A673 (cell line): ENCODE results near the gene CMTM4. TPM values are rescaled to one million over a fixed set of nuclear protein-coding genes. Genes with fewer than 3 reads are reported as not detected.

Experiments
- BruUV-seq: library from RNA; stranded (reverse); fragments of 400-500 nt; replicated peaks from 2 replicates; lab custom pipeline; 2021; lab: Mats Ljungman, UMichigan
- CTCF ChIA-PET: fragments of 300-600 bp; sonication (Branson Sonifier 250); formaldehyde crosslinking; loops from one replicate; lab custom pipeline; 2022; ENCODE audit warnings: antibody characterized with exemption; lab: Charles Lee
- POLR2A ChIA-PET: fragments of 300-600 bp; sonication (Branson Sonifier 250); formaldehyde crosslinking; loops from one replicate; lab custom pipeline; 2022; ENCODE audit warnings: antibody characterized with exemption; ENCODE audit not compliant: low non-redundant PET; lab: Charles Lee
- DNase-seq: peaks from one replicate; pipeline ENCODE4 v3.0.0-alpha.2; 2015; ENCODE audit warnings: low spot score
- H3K27ac ChIP-seq: fragments of 200-600 bp; sonication (generic); 2 replicates; pipeline ENCODE4 v1.5.1; 2016; ENCODE audit warnings: mixed run types, low read depth, mild to moderate bottlenecking, mixed read lengths, antibody characterized with exemption, low read length; ENCODE audit not compliant: poor library complexity, severe bottlenecking
- H3K27me3 ChIP-seq: fragments of 200-600 bp; sonication (generic); replicated peaks from 2 replicates; pipeline ENCODE4 v1.6.1; 2017; ENCODE audit warnings: mixed run types, low read depth, mild to moderate bottlenecking, mixed read lengths, antibody characterized with exemption, low read length; ENCODE audit not compliant: insufficient read depth, poor library complexity
- H3K36me3 ChIP-seq: fragments of 200-600 bp; sonication (generic); 2 replicates; pipeline ENCODE4 v1.6.1; 2016; ENCODE audit warnings: mixed run types, mild to moderate bottlenecking, mixed read lengths, antibody characterized with exemption, low read length; ENCODE audit not compliant: insufficient read depth, poor library complexity, severe bottlenecking
- H3K4me1 ChIP-seq: fragments of 200-600 bp; sonication (generic); 2 replicates; pipeline ENCODE4 v1.6.1; 2017; ENCODE audit warnings: mixed run types, mild to moderate bottlenecking, mixed read lengths, antibody characterized with exemption, low read length; ENCODE audit not compliant: insufficient read depth, poor library complexity, severe bottlenecking
- H3K4me3 ChIP-seq: fragments of 200-600 bp; sonication (generic); 2 replicates; pipeline ENCODE4 v1.5.1; 2016; ENCODE audit warnings: low read depth, mixed run types, mild to moderate bottlenecking, mixed read lengths, low read length; ENCODE audit not compliant: poor library complexity, severe bottlenecking
- H3K9me3 ChIP-seq: fragments of 200-600 bp; sonication (generic); 2 replicates; pipeline ENCODE4 v1.6.1; 2016; ENCODE audit warnings: mixed run types, low read depth, mild to moderate bottlenecking, mixed read lengths, antibody characterized with exemption, low read length; ENCODE audit not compliant: poor library complexity, severe bottlenecking
- EZH2 ChIP-seq: fragments of 200-600 bp; sonication (generic); IDR thresholded peaks from 2 replicates; pipeline ENCODE4 v1.6.1; 2017; ENCODE audit warnings: borderline replicate concordance, low read depth, mild to moderate bottlenecking, mixed read lengths, antibody characterized with exemption, low read length; ENCODE audit not compliant: poor library complexity, severe bottlenecking
- intact Hi-C: fragments of 100-400 bp; cut with micrococcal nuclease; formaldehyde crosslinking; loops from one replicate; pipeline ENCODE4 v1.10.0; 2022; ENCODE audit not compliant: unreplicated experiment
- total RNA-seq: library from RNA; stranded (reverse); gene quantifications from 2 replicates; pipeline ENCODE4 v1.2.3, GENCODE V29; 2021
- TF ChIP-seq, protein P1 (sequence below): fragments of 300-800, 200-600 bp; sonication (generic); conservative IDR thresholded peaks from 2 replicates; pipeline ENCODE4 v1.5.1; 2017; ENCODE audit warnings: low read depth, mild to moderate bottlenecking, antibody characterized with exemption, low read length, moderate library complexity, mixed read lengths

CMTM4 gene
- total RNA-seq, 1 experiment from 2014 or later = 30.3 TPM

DNA sequence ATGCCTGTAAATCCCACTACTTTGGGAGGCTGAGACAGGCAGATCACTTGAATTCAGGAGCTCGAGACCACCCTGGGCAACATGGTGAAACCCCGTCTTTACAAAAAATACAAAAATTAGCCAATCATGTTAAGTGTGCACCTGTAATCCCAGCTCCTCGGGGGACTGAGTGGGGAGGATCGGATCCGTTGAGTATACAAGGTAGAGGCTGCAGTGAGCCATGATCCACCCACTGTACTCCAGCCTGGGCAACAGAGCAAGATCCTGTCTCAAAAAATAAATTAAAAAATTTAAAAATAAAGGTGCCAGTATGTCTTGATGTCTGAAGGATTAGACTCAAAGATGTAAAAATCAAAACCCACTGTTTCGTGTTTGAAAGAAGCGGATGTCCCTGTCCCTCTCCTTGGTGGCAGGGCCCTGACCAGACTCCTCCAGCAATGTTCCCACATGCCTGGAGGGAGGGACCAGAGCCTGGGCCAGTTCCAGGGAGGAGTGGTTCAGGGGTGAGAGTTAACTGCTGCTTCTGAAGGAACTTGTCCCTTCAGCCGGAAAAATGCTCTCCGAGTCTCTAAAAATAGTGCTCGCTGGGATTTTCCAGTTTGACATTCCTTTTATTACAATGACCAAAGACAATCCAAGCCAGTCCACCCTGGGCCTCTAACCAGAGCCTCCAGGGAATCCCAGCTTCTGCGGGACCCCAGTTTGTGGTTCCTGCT lies 9.4 kb upstream of the CMTM4 start:
- Histone ChIP-seq H3K36me3 (no peaks in the 10 kb centered on the region), H3K4me3 (no peak overlapping the region), H3K27ac (no peak overlapping the region), H3K9me3 (no peaks in the 10 kb centered on the region), H3K27me3 (no peaks in the 10 kb centered on the region), H3K4me1 (no peaks in the 10 kb centered on the region)
- POLR2A ChIA-PET = interaction anchor here (0.6 kb wide), 1 partner anchor 10 kb away, joined by 3 read pairs; no protein-coding TSS in a partner anchor
- DNase-seq = no peak
- TF ChIP-seq, protein P1, sequence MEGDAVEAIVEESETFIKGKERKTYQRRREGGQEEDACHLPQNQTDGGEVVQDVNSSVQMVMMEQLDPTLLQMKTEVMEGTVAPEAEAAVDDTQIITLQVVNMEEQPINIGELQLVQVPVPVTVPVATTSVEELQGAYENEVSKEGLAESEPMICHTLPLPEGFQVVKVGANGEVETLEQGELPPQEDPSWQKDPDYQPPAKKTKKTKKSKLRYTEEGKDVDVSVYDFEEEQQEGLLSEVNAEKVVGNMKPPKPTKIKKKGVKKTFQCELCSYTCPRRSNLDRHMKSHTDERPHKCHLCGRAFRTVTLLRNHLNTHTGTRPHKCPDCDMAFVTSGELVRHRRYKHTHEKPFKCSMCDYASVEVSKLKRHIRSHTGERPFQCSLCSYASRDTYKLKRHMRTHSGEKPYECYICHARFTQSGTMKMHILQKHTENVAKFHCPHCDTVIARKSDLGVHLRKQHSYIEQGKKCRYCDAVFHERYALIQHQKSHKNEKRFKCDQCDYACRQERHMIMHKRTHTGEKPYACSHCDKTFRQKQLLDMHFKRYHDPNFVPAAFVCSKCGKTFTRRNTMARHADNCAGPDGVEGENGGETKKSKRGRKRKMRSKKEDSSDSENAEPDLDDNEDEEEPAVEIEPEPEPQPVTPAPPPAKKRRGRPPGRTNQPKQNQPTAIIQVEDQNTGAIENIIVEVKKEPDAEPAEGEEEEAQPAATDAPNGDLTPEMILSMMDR = no peak
- no peak for TF ChIP-seq EZH2
- intact Hi-C loops = no loop called here
- BruUV-seq = no TSS peak
- CTCF ChIA-PET = interaction anchor here (0.6 kb wide), 1 partner anchor 34 kb away, joined by 3 read pairs; no protein-coding TSS in a partner anchor

DNA sequence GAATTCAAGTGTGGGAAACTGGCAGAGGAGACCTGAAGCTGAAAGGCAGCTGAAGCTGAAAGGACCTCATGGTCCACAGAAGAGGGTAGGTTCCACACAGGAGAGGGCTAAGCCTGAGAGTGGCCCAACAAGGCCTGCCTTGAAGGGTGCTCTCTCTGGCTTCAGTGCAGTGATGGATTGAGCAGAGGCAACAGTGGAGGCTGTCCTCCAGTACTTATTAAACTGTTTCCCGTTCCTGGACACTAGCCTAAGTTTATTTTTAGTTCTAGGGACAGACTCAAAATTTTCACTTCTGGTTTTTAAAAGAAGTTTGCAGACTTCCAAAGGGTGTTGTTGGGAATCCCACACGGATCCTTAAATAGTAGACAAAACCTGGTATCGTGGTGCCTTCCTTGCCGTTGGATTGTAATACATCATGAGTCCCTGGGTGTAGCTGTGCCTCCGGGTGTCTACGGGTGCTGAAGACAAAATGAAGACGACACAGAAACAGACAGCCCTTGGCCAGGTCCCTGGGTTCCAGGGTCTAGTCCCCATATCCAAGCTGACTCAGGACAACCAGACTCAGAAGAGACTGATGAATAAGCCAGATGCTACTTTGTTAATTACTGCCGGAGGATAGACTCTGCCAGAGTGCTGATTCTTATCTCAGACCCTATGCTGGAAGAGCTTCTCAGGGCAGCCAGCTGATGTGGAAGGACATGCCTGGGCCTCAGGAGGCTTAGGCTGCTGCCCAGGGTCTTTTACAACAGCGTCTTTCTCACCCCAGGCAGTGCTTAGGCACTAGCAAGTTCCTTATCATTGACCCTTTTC lies 7.1 kb upstream of the CMTM4 start:
- Histone ChIP-seq H3K4me3 (no peak overlapping the region), H3K27me3 (no peaks in the 10 kb centered on the region), H3K27ac (no peak overlapping the region), H3K4me1 (no peaks in the 10 kb centered on the region), H3K9me3 (no peaks in the 10 kb centered on the region), H3K36me3 (no peaks in the 10 kb centered on the region)
- no TSS peak for BruUV-seq
- ChIA-PET CTCF (no interaction called here), POLR2A (no interaction called here)
- DNase-seq = no peak
- TF ChIP-seq, protein P1 = no peak
- TF ChIP-seq EZH2 = no peak
- intact Hi-C loops = no loop called here

DNA sequence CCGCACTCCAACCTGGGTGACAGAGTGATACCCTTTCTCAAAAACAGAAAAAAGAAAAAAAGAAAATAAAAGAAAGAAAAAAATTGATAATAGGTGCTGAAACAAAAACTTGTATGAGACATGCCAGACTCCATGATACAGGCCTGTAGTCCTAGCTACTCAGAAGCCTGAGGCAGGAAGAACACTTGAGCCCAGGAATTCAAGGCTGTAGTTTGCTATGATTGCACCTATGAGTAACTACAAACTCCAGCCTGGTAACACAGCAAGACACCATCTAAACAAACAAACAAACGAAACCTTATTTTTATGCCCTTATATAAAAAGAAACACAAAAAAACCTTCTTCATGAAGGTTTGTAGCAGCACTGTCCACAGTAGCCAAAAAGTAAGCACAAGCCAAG lies 5.0 kb upstream of the CMTM4 start:
- Histone ChIP-seq H3K36me3 (no peaks in the 10 kb centered on the region), H3K27me3 (no peaks in the 10 kb centered on the region), H3K9me3 (no peaks in the 10 kb centered on the region), H3K4me3 (no peak overlapping the region), H3K4me1 (no peaks in the 10 kb centered on the region), H3K27ac (no peak overlapping the region)
- intact Hi-C loops = no loop called here
- BruUV-seq = no TSS peak
- CTCF ChIA-PET = no interaction called here
- POLR2A ChIA-PET = no interaction called here
- no peak for TF ChIP-seq EZH2
- TF ChIP-seq, protein P1 = no peak
- no peak for DNase-seq
